H1 (cell line): Measurements from ENCODE around the gene SIM2. TPM values are rescaled to one million over a fixed set of nuclear protein-coding genes. Genes with fewer than 3 reads are reported as not detected.

Experiments
- CTCF ChIA-PET: fragments of 300-600 bp; sonication (Branson Sonifier 250); formaldehyde crosslinking; loops from one replicate; lab custom pipeline; 2021; ENCODE audit not compliant: partially characterized antibody; lab: Charles Lee
- POLR2A ChIA-PET: fragments of 300-600 bp; sonication (Branson Sonifier 250); formaldehyde crosslinking; loops from one replicate; lab custom pipeline; 2021; ENCODE audit warnings: inconsistent platforms; ENCODE audit not compliant: partially characterized antibody; lab: Charles Lee
- DNase-seq, 2 experiments: peaks; one replicate each; pipeline versions ENCODE4 v3.0.0 to v3.0.0-alpha.2; 2010 to 2022; ENCODE audit warnings: low spot score in 2 of 2, low read depth in 1 of 2, mixed read lengths in 1 of 2
- FAIRE-seq: peaks from 2 replicates; lab custom pipeline; 2011; peaks lifted over from hg19 to GRCh38; lab: Jason Lieb, UNC
- H2AFZ ChIP-seq: 2 replicates; pipeline ENCODE4 v1.8.1; 2012; ENCODE audit warnings: low read length, inconsistent platforms
- H2AK5ac ChIP-seq: 2 replicates; pipeline ENCODE4 v1.6.1; 2013; ENCODE audit warnings: low read depth, low read length
- H2BK120ac ChIP-seq: replicated peaks from 2 replicates; pipeline ENCODE3; 2013; ENCODE audit warnings: low read depth, low read length, inconsistent platforms
- H2BK12ac ChIP-seq: 2 replicates; pipeline ENCODE4 v1.6.1; 2013; ENCODE audit warnings: low read depth, low read length
- H2BK15ac ChIP-seq: 2 replicates; pipeline ENCODE4 v1.6.1; 2013; ENCODE audit warnings: low read length
- H2BK20ac ChIP-seq: 2 replicates; pipeline ENCODE4 v1.6.1; 2013; ENCODE audit warnings: low read length
- H2BK5ac ChIP-seq: 2 replicates; pipeline ENCODE4 v1.6.1; 2013; ENCODE audit warnings: low read depth, low read length
- H3K14ac ChIP-seq: 2 replicates; pipeline ENCODE4 v1.6.1; 2013; ENCODE audit warnings: inconsistent platforms; ENCODE audit not compliant: insufficient read length
- H3K18ac ChIP-seq: 2 replicates; pipeline ENCODE4 v1.6.1; 2013; ENCODE audit warnings: low read length; ENCODE audit errors: extremely low read depth
- H3K23ac ChIP-seq: 2 replicates; pipeline ENCODE4 v1.6.1; 2013; ENCODE audit warnings: inconsistent platforms; ENCODE audit not compliant: insufficient read length
- H3K23me2 ChIP-seq: 2 replicates; pipeline ENCODE4 v1.6.1; 2013; ENCODE audit warnings: low read depth, low read length
- H3K27ac ChIP-seq: 2 replicates; pipeline ENCODE4 v1.6.1; 2011; ENCODE audit warnings: low read depth, low read length, inconsistent platforms
- H3K27me3 ChIP-seq, 4 experiments: replicated peaks in 1 of 4; 1 replicate in 1 of 4; 2 replicates in 3 of 4; pipeline versions ENCODE4 v1.6.1 to v1.8.1; 2011 to 2013; ENCODE audit warnings: low read length in 3 of 4, mild to moderate bottlenecking in 3 of 4, inconsistent platforms in 2 of 4, mixed read lengths in 2 of 4, moderate library complexity in 1 of 4; ENCODE audit not compliant: control insufficient read depth in 3 of 4, insufficient read depth in 3 of 4; ENCODE audit errors: extremely low read depth in 1 of 4
- H3K36me3 ChIP-seq, 4 experiments: 2 replicates each; pipeline versions ENCODE4 v1.6.1 to v1.8.1; 2011 to 2013; ENCODE audit warnings: mild to moderate bottlenecking in 4 of 4, low read length in 3 of 4, moderate library complexity in 2 of 4, control low read depth in 1 of 4, inconsistent platforms in 1 of 4; ENCODE audit not compliant: insufficient read depth in 4 of 4, control insufficient read depth in 2 of 4
- H3K4ac ChIP-seq: replicated peaks from 2 replicates; pipeline ENCODE3; 2013; ENCODE audit warnings: low read length, low read depth, mixed read lengths, inconsistent platforms; ENCODE audit not compliant: insufficient read length
- H3K4me1 ChIP-seq, 4 experiments: replicated peaks in 1 of 4; 1 replicate in 1 of 4; 2 replicates in 3 of 4; pipeline versions ENCODE4 v1.6.1 to v1.8.1; 2011 to 2013; ENCODE audit warnings: low read length in 3 of 4, inconsistent platforms in 2 of 4, mixed read lengths in 1 of 4; ENCODE audit not compliant: insufficient read depth in 4 of 4, control insufficient read depth in 3 of 4
- H3K4me2 ChIP-seq, 2 experiments: 2 replicates each; pipeline versions ENCODE4 v1.6.1 to v1.8.1; 2011 to 2013; ENCODE audit warnings: low read depth in 2 of 2, low read length in 2 of 2, control low read depth in 1 of 2, inconsistent platforms in 1 of 2, mild to moderate bottlenecking in 1 of 2; ENCODE audit not compliant: insufficient read depth in 1 of 2
- H3K4me3 ChIP-seq, 4 experiments: fragments of 200-600, 300-600 bp in 1 of 4; sonication (generic), shearing (Covaris generic), sonication (Bioruptor Twin) in 1 of 4; 2 replicates each; pipeline versions ENCODE4 v1.5.1 to v1.8.1; 2011 to 2016; ENCODE audit warnings: low read length in 4 of 4, low read depth in 3 of 4, control low read depth in 2 of 4, inconsistent platforms in 2 of 4, mild to moderate bottlenecking in 2 of 4, mixed read lengths in 1 of 4, moderate library complexity in 1 of 4; ENCODE audit not compliant: insufficient read depth in 2 of 4; ENCODE audit errors: extremely low read depth in 1 of 4
- H3K56ac ChIP-seq: replicated peaks from 2 replicates; pipeline ENCODE3; 2013; ENCODE audit warnings: low read depth, mild to moderate bottlenecking, mixed read lengths, low read length, inconsistent platforms; ENCODE audit not compliant: insufficient read length
- H3K79me1 ChIP-seq: 2 replicates; pipeline ENCODE4 v1.6.1; 2013; ENCODE audit warnings: low read depth, low read length, control low read depth
- H3K79me2 ChIP-seq, 2 experiments: 2 replicates each; pipeline versions ENCODE4 v1.6.1 to v1.8.1; 2012 to 2013; ENCODE audit warnings: low read length in 2 of 2, mild to moderate bottlenecking in 2 of 2, inconsistent platforms in 1 of 2; ENCODE audit not compliant: insufficient read depth in 2 of 2, control insufficient read depth in 1 of 2
- H3K9ac ChIP-seq, 4 experiments: replicated peaks in 1 of 4; 1 replicate in 1 of 4; 2 replicates in 3 of 4; pipeline versions ENCODE4 v1.6.1 to v1.8.1; 2011 to 2013; ENCODE audit warnings: low read depth in 3 of 4, low read length in 3 of 4, control low read depth in 2 of 4, mild to moderate bottlenecking in 2 of 4, moderate library complexity in 2 of 4, inconsistent platforms in 1 of 4; ENCODE audit errors: extremely low read depth in 1 of 4
- H3K9me3 ChIP-seq, 2 experiments: 2 replicates each; pipeline versions ENCODE4 v1.6.1 to v1.8.1; 2012 to 2013; ENCODE audit warnings: mild to moderate bottlenecking in 2 of 2, moderate library complexity in 2 of 2, control low read depth in 1 of 2, inconsistent platforms in 1 of 2, low read depth in 1 of 2, low read length in 1 of 2, mixed read lengths in 1 of 2; ENCODE audit not compliant: insufficient read depth in 2 of 2
- H4K20me1 ChIP-seq, 2 experiments: replicated peaks in 1 of 2; 2 replicates each; pipeline versions ENCODE3 to v1.8.1; 2011 to 2013; ENCODE audit warnings: inconsistent platforms in 2 of 2, low read length in 2 of 2, mild to moderate bottlenecking in 1 of 2; ENCODE audit not compliant: insufficient read depth in 2 of 2, control insufficient read depth in 1 of 2
- H4K5ac ChIP-seq: 2 replicates; pipeline ENCODE4 v1.6.1; 2013; ENCODE audit warnings: low read length, low read depth, mixed read lengths, inconsistent platforms; ENCODE audit not compliant: insufficient read length
- H4K8ac ChIP-seq: 2 replicates; pipeline ENCODE4 v1.8.0; 2013; ENCODE audit warnings: mild to moderate bottlenecking, moderate library complexity, low read length, inconsistent platforms; ENCODE audit not compliant: insufficient read depth; ENCODE audit errors: extremely low read depth
- H4K91ac ChIP-seq: replicated peaks from 2 replicates; pipeline ENCODE3; 2013; ENCODE audit warnings: low read length, mixed read lengths, inconsistent platforms; ENCODE audit not compliant: insufficient read length
- ATF2 ChIP-seq: IDR thresholded peaks from 2 replicates; pipeline ENCODE4 v1.6.1; 2012; ENCODE audit warnings: low read length, inconsistent platforms
- BACH1 ChIP-seq: IDR thresholded peaks from 2 replicates; pipeline ENCODE4 v1.6.1; 2012; ENCODE audit warnings: low read length, improper control_type of control experiment
- BCL11A ChIP-seq, 2 experiments: IDR thresholded peaks; one replicate each; pipeline ENCODE4 v1.6.1; 2011; ENCODE audit warnings: low read depth in 2 of 2, low read length in 2 of 2, mild to moderate bottlenecking in 2 of 2
- CBX8 ChIP-seq: fragments of 300-800, 300-1000 bp; sonication (generic); IDR thresholded peaks from 2 replicates; pipeline ENCODE4 v1.7.1; 2016; ENCODE audit warnings: low read depth, low read length, borderline replicate concordance
- HDAC6 ChIP-seq: IDR thresholded peaks from one replicate; pipeline ENCODE4 v1.7.1; 2012; ENCODE audit warnings: low read depth, mild to moderate bottlenecking, inconsistent platforms, low read length, moderate library complexity
- MAFK ChIP-seq: IDR thresholded peaks from 2 replicates; pipeline ENCODE4 v1.6.1; 2012; ENCODE audit warnings: low read depth, mild to moderate bottlenecking, improper control_type of control experiment, low read length
- PHF8 ChIP-seq: fragments of 200-600 bp; sonication (generic); conservative IDR thresholded peaks from 2 replicates; pipeline ENCODE4 v1.7.1; 2012; ENCODE audit warnings: low read depth, mild to moderate bottlenecking, inconsistent platforms, low read length, moderate library complexity
- POLR2AphosphoS5 ChIP-seq: IDR thresholded peaks from 2 replicates; pipeline ENCODE4 v1.6.1; 2011; ENCODE audit warnings: low read depth, low read length
- SIN3A ChIP-seq, 2 experiments: IDR thresholded peaks in 1 of 2; conservative IDR thresholded peaks in 1 of 2; 2 replicates each; pipeline ENCODE4 v1.6.1; 2011 to 2012; ENCODE audit warnings: low read length in 2 of 2, improper control_type of control experiment in 1 of 2, low read depth in 1 of 2, mild to moderate bottlenecking in 1 of 2
- TCF12 ChIP-seq: IDR thresholded peaks from 2 replicates; pipeline ENCODE4 v1.6.1; 2011; ENCODE audit warnings: low read depth, mild to moderate bottlenecking, low read length
- WGBS, 2 experiments: shearing (Covaris generic) in 1 of 2; methylation state at CpG; one replicate each; pipeline versions ENCODE4 v1.1.6 to v1.1.7; 2013 to 2015; ENCODE audit warnings: low lambda C conversion rate in 2 of 2, mixed read lengths in 2 of 2, inconsistent platforms in 1 of 2, low coverage in 1 of 2, missing lambda C conversion rate in 1 of 2; ENCODE audit not compliant: insufficient replicate concordance in 2 of 2, insufficient coverage in 1 of 2, insufficient read length in 1 of 2; ENCODE audit errors: extremely low coverage in 1 of 2, missing lambda C conversion rate in 1 of 2; 5-methylcytosine and 5-hydroxymethylcytosine counted together
- polyA plus RNA-seq, 7 experiments: library from polyadenylated mRNA; depleted of rRNA in 3 of 7; stranded (reverse) in 5 of 7; unstranded in 2 of 7; fragments of >200 nt in 5 of 7; fragments of 200-250 nt in 2 of 7; gene quantifications; 1 replicate in 5 of 7; 2 replicates in 1 of 7; 4 replicates in 1 of 7; pipeline versions ENCODE4 v1.2.1 to v1.2.3, GENCODE V29; 2011 to 2013; ENCODE audit warnings: missing spikeins in 2 of 7, mixed read lengths in 2 of 7
- total RNA-seq: library from RNA; stranded (reverse); fragmentation: NEBNext Ultra II Directional; extraction: Animal tissue kit (Norgen Biotek cat#: 25700); gene quantifications from 2 replicates; pipeline ENCODE4 v1.2.1, GENCODE V29; 2021
- TF ChIP-seq, protein P1 (sequence below): IDR thresholded peaks from 2 replicates; pipeline ENCODE4 v1.6.1; 2011; ENCODE audit warnings: low read length, improper control_type of control experiment

The SIM2 gene
- total and polyA plus RNA-seq, 2 of the 8 experiments (the other 6 are each of a cell fraction or from before 2014, with no cell fraction given): 0.05 to 0.26 TPM

GRCh38 chr21:36743008-36743407 is 44.1 kb downstream of the SIM2 start:
- Histone ChIP-seq H3K23ac (no peak overlapping the region), H2BK20ac (no peak overlapping the region), H2BK15ac (no peak overlapping the region), H3K79me1 (no peaks in the 10 kb centered on the region), H3K18ac (no peak overlapping the region), H3K56ac (no peak overlapping the region), H2BK120ac (no peak overlapping the region), H3K27me3 (peaks cover 0 to 6% (median under 1%) of the 10 kb centered on the region in 4 experiments; a peak in 5 of 7 replicates), H4K20me1 (no peaks in the 10 kb centered on the region), H3K79me2 (no peaks in the 10 kb centered on the region), H3K23me2 (peaks cover under 1% of the 10 kb centered on the region; the same call in 1 of the 2 replicates), H3K4me1 (peaks cover 0 to 3% (median 1%) of the 10 kb centered on the region in 4 experiments; a peak in 2 of 7 replicates), H2AK5ac (no peak overlapping the region), H3K4me3 (no peak overlapping the region), H2BK5ac (no peak overlapping the region), H3K27ac (no peak overlapping the region), H3K9ac (no peak overlapping the region), H4K5ac (no peak overlapping the region), H3K14ac (no peak overlapping the region), H2BK12ac (no peak overlapping the region), H4K91ac (no peak overlapping the region), H2AFZ (no peak overlapping the region), H4K8ac (no peak overlapping the region; the same call in 1 of the 2 replicates), H3K9me3 (no peaks in the 10 kb centered on the region), H3K4ac (no peak overlapping the region), H3K36me3 (no peaks in the 10 kb centered on the region), H3K4me2 (no peak overlapping the region)
- POLR2A ChIA-PET: interaction anchor here (0.7 kb wide), 1 partner anchor 32 kb away, joined by 3 read pairs; no protein-coding TSS in a partner anchor
- FAIRE-seq (no peak), DNase-seq (no peak)
- CTCF ChIA-PET: interaction anchor here (0.7 to 2.3 kb wide), 8 partner anchors 10 to 226 kb away, joined by 3 to 8 read pairs (median 4); no protein-coding TSS in a partner anchor
- 89% methylated on average over 7 of the region's 7 CpGs; no CpG with 5 or more reads in 1 of the 2 experiments for WGBS, 2 experiments
- TF ChIP-seq TCF12 (no peak), HDAC6 (no peak), MAFK (no peak), BACH1 (no peak), BCL11A (IDR thresholded peaks at IDR 0.05; ENCODE audit: low read depth in 2 of 2, low read length in 2 of 2) (no peak), POLR2AphosphoS5 (no peak), PHF8 (no peak), CBX8 (no peak), ATF2 (no peak), SIN3A (conservative IDR thresholded peaks at IDR 0.05 in 1 of 2, IDR thresholded peaks at IDR 0.05 in 1 of 2; ENCODE audit: low read depth in 1 of 2, low read length in 2 of 2) (no peak)
- TF ChIP-seq, protein P1, sequence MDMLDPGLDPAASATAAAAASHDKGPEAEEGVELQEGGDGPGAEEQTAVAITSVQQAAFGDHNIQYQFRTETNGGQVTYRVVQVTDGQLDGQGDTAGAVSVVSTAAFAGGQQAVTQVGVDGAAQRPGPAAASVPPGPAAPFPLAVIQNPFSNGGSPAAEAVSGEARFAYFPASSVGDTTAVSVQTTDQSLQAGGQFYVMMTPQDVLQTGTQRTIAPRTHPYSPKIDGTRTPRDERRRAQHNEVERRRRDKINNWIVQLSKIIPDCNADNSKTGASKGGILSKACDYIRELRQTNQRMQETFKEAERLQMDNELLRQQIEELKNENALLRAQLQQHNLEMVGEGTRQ: no peak
